ENCODE results near the gene MYOM3. TPM values are rescaled to one million over a fixed set of nuclear protein-coding genes. Genes with fewer than 3 reads are reported as not detected.

The MYOM3 gene
- total and polyA plus RNA-seq, 4 donors: 0.09 to 0.55 (median 0.11) TPM

DNA sequence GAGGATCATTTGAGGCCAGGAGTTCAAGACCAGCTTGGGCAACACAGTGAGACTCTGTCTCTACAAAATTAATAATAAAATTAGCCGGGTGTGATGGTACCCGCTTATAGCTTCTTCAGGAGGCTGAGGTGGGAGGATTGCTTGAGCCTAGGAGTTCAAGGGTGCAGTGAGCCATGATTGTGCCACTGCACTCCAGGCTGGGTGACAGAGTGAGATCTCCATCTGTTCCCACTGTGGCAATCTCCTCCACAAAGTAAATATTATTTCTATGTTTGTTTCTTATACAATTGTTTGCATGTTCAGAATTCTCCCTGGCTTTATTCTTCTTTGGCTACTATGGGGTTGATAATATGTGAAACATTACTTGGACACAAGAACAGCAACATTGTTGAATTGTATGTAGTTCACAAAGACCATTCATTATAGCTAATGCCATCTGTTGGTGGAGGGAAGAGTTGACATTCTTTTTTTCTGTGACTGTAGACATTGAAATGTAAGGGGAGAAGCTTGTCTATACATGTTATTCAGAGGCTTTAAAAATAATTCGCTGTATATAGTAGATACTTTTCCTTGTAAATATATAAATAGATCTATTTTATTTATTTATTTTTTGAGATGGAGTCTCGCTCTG lies 84.0 kb downstream of the MYOM3 start:
- peak in 2 of 3 donors; percentile 78 to 85 for DNase-seq
- Histone ChIP-seq H3K9me3 (ENCODE audit: control insufficient read depth in 4 of 4, insufficient read depth in 3 of 4, low read length in 3 of 4) (no peaks in the 10 kb centered on the region), H3K4me3 (no peak overlapping the region), H3K36me3 (ENCODE audit: control insufficient read depth in 4 of 4, insufficient read depth in 4 of 4, low read length in 4 of 4) (no peaks in the 10 kb centered on the region), H3K27me3 (ENCODE audit: control insufficient read depth in 3 of 3, insufficient read depth in 3 of 3, low read length in 2 of 3) (no peaks in the 10 kb centered on the region), H3K27ac (ENCODE audit: low read depth in 1 of 2, low read length in 1 of 2) (peak overlapping the region in 1 of 2 donors; percentile 43), H3K9ac (ENCODE audit: insufficient read depth in 1 of 2, low read length in 2 of 2) (no peak overlapping the region), H3K4me1 (ENCODE audit: control insufficient read depth in 5 of 5, insufficient read depth in 5 of 5, low read length in 5 of 5) (peaks cover 0 to 5% (median 0%) of the 10 kb centered on the region in 5 donors)
- no peak for ATAC-seq (ENCODE audit: insufficient read depth, low FRiP score)
- TF ChIP-seq CTCF (IDR thresholded peaks at IDR 0.05; ENCODE audit: control extremely low read depth, extremely low read depth): peak; percentile 54
- 80 to 93% methylated on average over 4 of the region's 4 CpGs for WGBS, 2 donors

DNA sequence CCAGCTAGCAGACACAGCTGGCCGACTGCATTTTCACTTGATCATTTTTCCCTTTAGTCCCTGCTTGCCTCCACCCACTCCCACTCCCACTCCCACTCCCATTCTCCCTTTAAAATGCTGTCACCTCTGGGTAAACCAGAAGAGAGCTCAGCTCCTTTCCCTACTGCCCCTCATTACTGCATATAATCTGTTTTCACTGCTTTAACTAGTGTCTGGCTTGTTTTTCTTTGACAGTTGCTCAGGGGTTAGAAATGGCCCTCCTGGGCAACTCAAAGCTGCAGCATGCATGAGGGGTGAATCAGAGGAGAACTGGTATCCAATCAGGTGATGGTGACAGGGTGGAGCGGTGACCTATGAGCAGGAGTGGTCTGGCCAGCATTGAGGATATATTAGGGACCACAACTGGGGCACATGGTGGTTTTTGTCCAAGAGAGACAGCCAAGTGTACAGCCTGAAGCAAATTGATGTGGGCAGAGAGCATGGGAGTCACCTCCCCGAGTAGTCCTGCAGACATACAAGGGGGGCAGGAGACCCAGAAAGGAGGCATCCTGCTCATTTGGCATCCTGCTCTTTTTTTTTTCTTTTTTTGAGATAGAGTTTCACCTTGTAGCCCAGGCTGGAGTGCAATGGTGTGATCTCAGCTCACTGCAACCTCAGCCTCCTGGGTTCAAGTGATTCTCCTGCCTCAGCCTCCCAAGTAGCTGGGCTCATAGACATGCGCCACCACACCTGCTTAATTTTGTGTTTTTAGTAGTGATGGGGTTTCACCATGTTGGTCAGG lies 89.2 kb downstream of the MYOM3 start:
- TF ChIP-seq CTCF (IDR thresholded peaks at IDR 0.05; ENCODE audit: control extremely low read depth, extremely low read depth): no peak
- Histone ChIP-seq H3K9me3 (ENCODE audit: control insufficient read depth in 4 of 4, insufficient read depth in 3 of 4, low read length in 3 of 4) (no peaks in the 10 kb centered on the region), H3K4me3 (no peak overlapping the region), H3K36me3 (ENCODE audit: control insufficient read depth in 4 of 4, insufficient read depth in 4 of 4, low read length in 4 of 4) (no peaks in the 10 kb centered on the region), H3K27me3 (ENCODE audit: control insufficient read depth in 3 of 3, insufficient read depth in 3 of 3, low read length in 2 of 3) (no peaks in the 10 kb centered on the region), H3K4me1 (ENCODE audit: control insufficient read depth in 5 of 5, insufficient read depth in 5 of 5, low read length in 5 of 5) (peaks cover 8 to 33% (median 17%) of the 10 kb centered on the region in 5 donors), H3K27ac (ENCODE audit: low read depth in 1 of 2, low read length in 1 of 2) (peak overlapping the region in 1 of 2 donors; percentile 74), H3K9ac (ENCODE audit: insufficient read depth in 1 of 2, low read length in 2 of 2) (no peak overlapping the region)
- ATAC-seq (ENCODE audit: insufficient read depth, low FRiP score): no peak
- 90 to 91% methylated on average over 4 of the region's 4 CpGs for WGBS, 2 donors
- DNase-seq: peak in 1 of 3 donors; percentile 57

GRCh38 chr1:24021403-24022266 lies 90.3 kb downstream of the MYOM3 start:
- H3K9ac ChIP-seq (ENCODE audit: insufficient read depth in 1 of 2, low read length in 2 of 2): no peak overlapping the region
- H3K9me3 ChIP-seq (ENCODE audit: control insufficient read depth in 4 of 4, insufficient read depth in 3 of 4, low read length in 3 of 4): no peaks in the 10 kb centered on the region
- no peak overlapping the region for H3K4me3 ChIP-seq
- no peak for TF ChIP-seq CTCF (IDR thresholded peaks at IDR 0.05; ENCODE audit: control extremely low read depth, extremely low read depth)
- H3K4me1 ChIP-seq (ENCODE audit: control insufficient read depth in 5 of 5, insufficient read depth in 5 of 5, low read length in 5 of 5): peaks cover 8 to 33% (median 17%) of the 10 kb centered on the region in 5 donors
- H3K27me3 ChIP-seq (ENCODE audit: control insufficient read depth in 3 of 3, insufficient read depth in 3 of 3, low read length in 2 of 3): no peaks in the 10 kb centered on the region
- no peak for DNase-seq
- WGBS, 2 donors: 80 to 83% methylated on average over 7 of the region's 7 CpGs
- ATAC-seq (ENCODE audit: insufficient read depth, low FRiP score): no peak
- H3K27ac ChIP-seq (ENCODE audit: low read depth in 1 of 2, low read length in 1 of 2): peak overlapping the region; percentile 70 to 78
- no peaks in the 10 kb centered on the region for H3K36me3 ChIP-seq (ENCODE audit: control insufficient read depth in 4 of 4, insufficient read depth in 4 of 4, low read length in 4 of 4)
